Thyroid gland (tissue), 4 donors: ENCODE results near the gene SFT2D2. TPM values are rescaled to one million over a fixed set of nuclear protein-coding genes. Genes with fewer than 3 reads are reported as not detected.

ENCODE experiments used
- DNase-seq, 2 donors: peaks; one replicate each; pipeline ENCODE4 v3.0.0-alpha.2; 2019
- H3K27ac ChIP-seq, 3 donors: fragments of 200-600 bp; sonication (generic); 1 replicate in 2 of 3; 2 replicates in 1 of 3; pipeline ENCODE4 v1.5.1; 2016 to 2019; ENCODE audit warnings: mild to moderate bottlenecking in 1 of 3, moderate library complexity in 1 of 3
- H3K27me3 ChIP-seq: fragments of 200-600 bp; sonication (generic); one replicate; pipeline ENCODE4 v1.5.1; 2019
- H3K36me3 ChIP-seq, 2 donors: fragments of 200-600 bp; sonication (generic); one replicate each; pipeline ENCODE4 v1.5.1; 2016 to 2019
- H3K4me1 ChIP-seq, 2 donors: fragments of 200-600 bp; sonication (generic); one replicate each; pipeline ENCODE4 v1.5.1; 2017 to 2019
- H3K4me3 ChIP-seq, 3 donors: fragments of 200-600 bp; sonication (generic); replicated peaks in 1 of 3; 1 replicate in 2 of 3; 2 replicates in 1 of 3; pipeline ENCODE4 v1.5.1; 2016; ENCODE audit warnings: mild to moderate bottlenecking in 1 of 3
- H3K9me3 ChIP-seq: fragments of 200-600 bp; sonication (generic); one replicate; pipeline ENCODE4 v1.5.1; 2017
- CTCF ChIP-seq, 6 experiments: fragments of 200-600 bp in 3 of 6; fragments of 450-650 bp in 3 of 6; sonication (generic) in 3 of 6; IDR thresholded peaks; one replicate each; pipeline ENCODE4 v1.5.1; 2016 to 2019; ENCODE audit warnings: antibody characterized with exemption in 6 of 6, mild to moderate bottlenecking in 2 of 6, inconsistent platforms in 1 of 6, moderate library complexity in 1 of 6
- POLR2A ChIP-seq, 2 donors: fragments of 450-650 bp; IDR thresholded peaks; one replicate each; pipeline ENCODE4 v1.6.1; 2017; ENCODE audit warnings: antibody characterized with exemption in 2 of 2, mild to moderate bottlenecking in 2 of 2, moderate library complexity in 1 of 2
- WGBS, 2 donors: methylation state at CpG; one replicate each; pipeline ENCODE4 v1.1.5; 2017; 5-methylcytosine and 5-hydroxymethylcytosine counted together
- intact Hi-C: fragments of 100-400 bp; cut with DNase I; formaldehyde crosslinking; loops from one replicate; pipeline ENCODE4 v1.15.1; 2023
- total RNA-seq, 4 donors: library from RNA; depleted of rRNA; stranded (reverse); fragments of >200 nt; gene quantifications; one replicate each; pipeline ENCODE4 v1.2.3, GENCODE V29; 2016

The SFT2D2 gene
- total RNA-seq, 4 donors from 2014 or later, result 41.2 to 72.3 (median 53.9) TPM

GRCh38 chr1:168256164-168256563 lies 30.4 kb downstream of the SFT2D2 start:
- no peaks in the 10 kb centered on the region for H3K4me1 ChIP-seq
- no peak for DNase-seq
- H3K4me3 ChIP-seq, result no peak overlapping the region
- no peak overlapping the region for H3K27ac ChIP-seq
- TF ChIP-seq CTCF (IDR thresholded peaks at IDR 0.05) (no peak), POLR2A (IDR thresholded peaks at IDR 0.05) (no peak)
- 95 to 98% methylated on average over 2 of the region's 2 CpGs for WGBS, 2 donors
- no peaks in the 10 kb centered on the region for H3K36me3 ChIP-seq
- H3K27me3 ChIP-seq, result no peaks in the 10 kb centered on the region
- no peaks in the 10 kb centered on the region for H3K9me3 ChIP-seq
- intact Hi-C loops, result no loop called here

- no peak for DNase-seq
- 49 to 73% methylated on average over 2 of the region's 2 CpGs for WGBS, 2 donors
- intact Hi-C loops, result no loop called here
- Histone ChIP-seq H3K4me1 (no peaks in the 10 kb centered on the region), H3K27ac (no peak overlapping the region), H3K4me3 (no peak overlapping the region), H3K27me3 (no peaks in the 10 kb centered on the region), H3K36me3 (no peaks in the 10 kb centered on the region), H3K9me3 (no peaks in the 10 kb centered on the region)
- TF ChIP-seq CTCF (IDR thresholded peaks at IDR 0.05), result no peak
- TF ChIP-seq POLR2A (IDR thresholded peaks at IDR 0.05), result no peak
Measured at GRCh38 chr1:168257397-168257796, 31.6 kb downstream of the SFT2D2 start.

GRCh38 chr1:168259567-168259966 lies 33.8 kb downstream of the SFT2D2 start:
- 95 to 98% methylated on average over 1 of the region's 1 CpG for WGBS, 2 donors
- no peaks in the 10 kb centered on the region for H3K9me3 ChIP-seq
- H3K4me1 ChIP-seq, result no peaks in the 10 kb centered on the region
- TF ChIP-seq CTCF (IDR thresholded peaks at IDR 0.05) (no peak), POLR2A (IDR thresholded peaks at IDR 0.05) (no peak)
- no peak overlapping the region for H3K4me3 ChIP-seq
- DNase-seq, result no peak
- H3K27me3 ChIP-seq, result no peaks in the 10 kb centered on the region
- intact Hi-C loops, result no loop called here
- no peaks in the 10 kb centered on the region for H3K36me3 ChIP-seq
- no peak overlapping the region for H3K27ac ChIP-seq

- Histone ChIP-seq H3K27me3 (no peaks in the 10 kb centered on the region), H3K4me1 (no peaks in the 10 kb centered on the region), H3K9me3 (no peaks in the 10 kb centered on the region), H3K27ac (no peak overlapping the region), H3K4me3 (no peak overlapping the region), H3K36me3 (no peaks in the 10 kb centered on the region)
- TF ChIP-seq POLR2A (IDR thresholded peaks at IDR 0.05) (no peak), CTCF (IDR thresholded peaks at IDR 0.05) (no peak)
- intact Hi-C loops, result no loop called here
- 86 to 89% methylated on average over 3 of the region's 3 CpGs for WGBS, 2 donors
- DNase-seq, result no peak
Measured at GRCh38 chr1:168260393-168260792, 34.6 kb downstream of the SFT2D2 start.

- no peaks in the 10 kb centered on the region for H3K36me3 ChIP-seq
- no peak overlapping the region for H3K27ac ChIP-seq
- no peak for DNase-seq
- no peak overlapping the region for H3K4me3 ChIP-seq
- TF ChIP-seq POLR2A (IDR thresholded peaks at IDR 0.05), result no peak
- no peak for TF ChIP-seq CTCF (IDR thresholded peaks at IDR 0.05)
- intact Hi-C loops, result no loop called here
- 72 to 73% methylated on average over 2 of the region's 2 CpGs for WGBS, 2 donors
- H3K27me3 ChIP-seq, result no peaks in the 10 kb centered on the region
- H3K4me1 ChIP-seq, result no peaks in the 10 kb centered on the region
- no peaks in the 10 kb centered on the region for H3K9me3 ChIP-seq
Measured at GRCh38 chr1:168261390-168261789, 35.6 kb downstream of the SFT2D2 start.
